ENCODE results near the gene CWC22. TPM values are rescaled to one million over a fixed set of nuclear protein-coding genes. Genes with fewer than 3 reads are reported as not detected.

CWC22 gene
- total and polyA plus RNA-seq, 2 of the 13 experiments (the other 11 are each of a cell fraction or from before 2014, with no cell fraction given), result 5.7 to 29.2 TPM

DNA sequence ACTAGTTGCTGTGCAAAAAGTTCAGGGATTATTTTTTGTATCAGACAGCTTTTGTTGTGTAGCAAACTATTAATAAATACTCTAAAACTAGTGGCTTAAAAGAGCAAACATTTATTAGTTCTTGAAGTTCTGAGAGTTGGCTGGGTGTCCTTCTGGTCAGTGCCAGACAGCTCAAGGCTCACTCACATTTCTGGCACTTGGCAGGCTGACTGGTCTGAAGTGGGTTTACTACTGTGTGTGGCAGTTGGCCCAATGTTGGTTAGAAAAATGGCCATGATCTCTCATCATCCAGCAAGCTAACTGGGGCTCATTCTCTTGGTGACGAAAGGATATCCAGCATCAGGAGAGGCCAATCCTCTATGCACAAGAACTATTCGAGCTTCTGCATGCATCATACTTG, 74.3 kb downstream of the CWC22 start (continued):
- no peak for TF ChIP-seq ZBTB40 (IDR thresholded peaks at IDR 0.05)
- no peak for TF ChIP-seq ZBTB40 (CRISPR knock-in tag; IDR thresholded peaks at IDR 0.05)
- no peak for TF ChIP-seq NR2F1 (CRISPR knock-in tag; IDR thresholded peaks at IDR 0.05)
- no peak for TF ChIP-seq DNMT3B (CRISPR knock-in tag; conservative IDR thresholded peaks at IDR 0.05)
- TF ChIP-seq ZSCAN31 (CRISPR knock-in tag; IDR thresholded peaks at IDR 0.05; ENCODE audit: low read depth), result no peak
- TF ChIP-seq, protein P1, sequence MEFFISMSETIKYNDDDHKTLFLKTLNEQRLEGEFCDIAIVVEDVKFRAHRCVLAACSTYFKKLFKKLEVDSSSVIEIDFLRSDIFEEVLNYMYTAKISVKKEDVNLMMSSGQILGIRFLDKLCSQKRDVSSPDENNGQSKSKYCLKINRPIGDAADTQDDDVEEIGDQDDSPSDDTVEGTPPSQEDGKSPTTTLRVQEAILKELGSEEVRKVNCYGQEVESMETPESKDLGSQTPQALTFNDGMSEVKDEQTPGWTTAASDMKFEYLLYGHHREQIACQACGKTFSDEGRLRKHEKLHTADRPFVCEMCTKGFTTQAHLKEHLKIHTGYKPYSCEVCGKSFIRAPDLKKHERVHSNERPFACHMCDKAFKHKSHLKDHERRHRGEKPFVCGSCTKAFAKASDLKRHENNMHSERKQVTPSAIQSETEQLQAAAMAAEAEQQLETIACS (CRISPR knock-in tag; IDR thresholded peaks at IDR 0.05), result no peak
- TF ChIP-seq CHD4 (IDR thresholded peaks at IDR 0.05; ENCODE audit: borderline replicate concordance, low read length), result no peak
- TF ChIP-seq ZNF468 (CRISPR knock-in tag; IDR thresholded peaks at IDR 0.05), result no peak
- no peak for TF ChIP-seq ZNF549 (CRISPR knock-in tag; IDR thresholded peaks at IDR 0.05)
- TF ChIP-seq ZBTB21 (CRISPR knock-in tag; IDR thresholded peaks at IDR 0.05), result no peak
- TF ChIP-seq ATF2 (CRISPR knock-in tag; IDR thresholded peaks at IDR 0.05), result no peak
- no peak for TF ChIP-seq ZNF430 (CRISPR knock-in tag; IDR thresholded peaks at IDR 0.05)
- TF ChIP-seq, protein P2, sequence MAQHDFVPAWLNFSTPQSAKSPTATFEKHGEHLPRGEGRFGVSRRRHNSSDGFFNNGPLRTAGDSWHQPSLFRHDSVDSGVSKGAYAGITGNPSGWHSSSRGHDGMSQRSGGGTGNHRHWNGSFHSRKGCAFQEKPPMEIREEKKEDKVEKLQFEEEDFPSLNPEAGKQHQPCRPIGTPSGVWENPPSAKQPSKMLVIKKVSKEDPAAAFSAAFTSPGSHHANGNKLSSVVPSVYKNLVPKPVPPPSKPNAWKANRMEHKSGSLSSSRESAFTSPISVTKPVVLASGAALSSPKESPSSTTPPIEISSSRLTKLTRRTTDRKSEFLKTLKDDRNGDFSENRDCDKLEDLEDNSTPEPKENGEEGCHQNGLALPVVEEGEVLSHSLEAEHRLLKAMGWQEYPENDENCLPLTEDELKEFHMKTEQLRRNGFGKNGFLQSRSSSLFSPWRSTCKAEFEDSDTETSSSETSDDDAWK (CRISPR knock-in tag; IDR thresholded peaks at IDR 0.05), result no peak
- TF ChIP-seq NR1H2 (CRISPR knock-in tag; IDR thresholded peaks at IDR 0.05; ENCODE audit: borderline replicate concordance, low read depth), result no peak
